Activated effector memory CD4-positive, alpha-beta T cell treated with Interleukin-2 at 50 U/mL for 16 hours (primary cell): ENCODE measurements around the gene GALNT6.

Experiments used
- DNase-seq: peaks from one replicate; pipeline ENCODE4 v3.0.0-alpha.2; 2020

The GALNT6 gene

GRCh38 chr12:51379571-51379970, 11.6 kb downstream of the GALNT6 start:
- no peak for DNase-seq

GRCh38 chr12:51378749-51379148, 12.5 kb downstream of the GALNT6 start:
- DNase-seq, result no peak

- no peak for DNase-seq
Measured at GRCh38 chr12:51377099-51377984, 13.9 kb downstream of the GALNT6 start.

- DNase-seq, result no peak
Measured at GRCh38 chr12:51374856-51375255, 16.4 kb downstream of the GALNT6 start.

- DNase-seq, result no peak
Measured at GRCh38 chr12:51374361-51374760, 16.8 kb downstream of the GALNT6 start.

- no peak for DNase-seq
Measured at GRCh38 chr12:51373187-51373586, 18.0 kb downstream of the GALNT6 start.

GRCh38 chr12:51372021-51372420, 19.2 kb downstream of the GALNT6 start:
- no peak for DNase-seq

- no peak for DNase-seq
Measured at GRCh38 chr12:51371295-51371953, 19.8 kb downstream of the GALNT6 start.

- DNase-seq, result no peak
Measured at GRCh38 chr12:51370667-51371066, 20.5 kb downstream of the GALNT6 start.

GRCh38 chr12:51369581-51369980, 21.6 kb downstream of the GALNT6 start:
- DNase-seq, result no peak

- DNase-seq, result peak; percentile 81
Measured at GRCh38 chr12:51368640-51369517, 22.3 kb downstream of the GALNT6 start.

- DNase-seq, result no peak
Measured at GRCh38 chr12:51365276-51365675, 25.9 kb downstream of the GALNT6 start.

GRCh38 chr12:51364001-51364400, 27.2 kb downstream of the GALNT6 start:
- DNase-seq, result no peak

- no peak for DNase-seq
Measured at GRCh38 chr12:51362747-51363342, 28.4 kb downstream of the GALNT6 start.

- DNase-seq, result no peak
Measured at GRCh38 chr12:51362307-51362706, 28.9 kb downstream of the GALNT6 start.

GRCh38 chr12:51361161-51362016, 29.8 kb downstream of the GALNT6 start:
- no peak for DNase-seq

- no peak for DNase-seq
Measured at GRCh38 chr12:51360315-51360714, 30.9 kb downstream of the GALNT6 start.

- DNase-seq, result no peak
Measured at GRCh38 chr12:51359851-51360250, 31.4 kb downstream of the GALNT6 start.

GRCh38 chr12:51358496-51358895, 32.7 kb downstream of the GALNT6 start:
- DNase-seq, result no peak

GRCh38 chr12:51357374-51358047, 33.7 kb downstream of the GALNT6 start:
- no peak for DNase-seq

- no peak for DNase-seq
Measured at GRCh38 chr12:51351913-51352532, 39.2 kb downstream of the GALNT6 start.
